ENCODE results near the gene ZNF564. TPM values are rescaled to one million over a fixed set of nuclear protein-coding genes. Genes with fewer than 3 reads are reported as not detected.
"Not testable (repeated sequence)": the region's sequence is repeated elsewhere in the genome, so short reads cannot be mapped to it uniquely, and the experiment has no call there.

Gene ZNF564
- polyA plus RNA-seq, 1 donor = 4.6 TPM

DNA sequence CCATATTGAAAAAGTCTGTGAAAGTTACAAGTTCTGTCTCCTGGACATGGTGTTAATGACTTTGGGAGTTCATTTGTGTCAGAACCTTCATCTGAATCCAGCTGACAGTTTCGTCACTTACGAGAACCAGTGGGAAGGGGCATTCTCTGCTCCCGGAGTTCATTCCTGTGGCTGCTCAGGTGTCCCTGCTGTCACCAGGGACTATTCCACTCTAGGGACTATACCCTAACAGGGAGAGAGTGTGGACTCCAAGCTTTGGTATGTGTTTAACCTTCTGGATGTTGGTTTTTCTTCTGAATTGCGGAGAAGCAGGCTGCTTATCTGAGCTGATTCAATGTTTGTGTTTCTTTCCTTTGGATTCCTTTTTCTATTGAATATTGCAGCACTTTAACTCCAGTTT lies 54.2 kb downstream of the ZNF564 start:
- no peak for DNase-seq (ENCODE audit: low read depth)

DNA sequence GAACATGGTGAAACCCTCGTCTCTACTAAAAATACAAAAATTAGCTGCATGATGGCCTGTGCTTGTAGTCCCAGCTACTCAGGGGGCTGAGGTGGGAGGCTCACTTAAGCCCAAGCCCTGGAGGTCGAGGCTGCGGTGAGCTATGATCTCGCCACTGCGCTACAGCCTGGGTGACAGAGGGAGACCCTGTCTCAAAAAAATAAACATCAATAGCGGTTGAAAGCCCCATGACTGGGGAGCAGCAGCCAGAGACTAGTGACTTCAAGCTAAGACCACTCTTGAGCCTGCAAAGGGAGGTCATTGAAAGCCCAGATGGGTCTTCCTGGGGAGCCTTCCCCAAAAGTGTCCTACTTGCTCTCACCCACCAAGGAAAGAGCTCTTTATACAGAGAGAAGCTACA lies 54.8 kb downstream of the ZNF564 start:
- no peak for DNase-seq (ENCODE audit: low read depth)

DNA sequence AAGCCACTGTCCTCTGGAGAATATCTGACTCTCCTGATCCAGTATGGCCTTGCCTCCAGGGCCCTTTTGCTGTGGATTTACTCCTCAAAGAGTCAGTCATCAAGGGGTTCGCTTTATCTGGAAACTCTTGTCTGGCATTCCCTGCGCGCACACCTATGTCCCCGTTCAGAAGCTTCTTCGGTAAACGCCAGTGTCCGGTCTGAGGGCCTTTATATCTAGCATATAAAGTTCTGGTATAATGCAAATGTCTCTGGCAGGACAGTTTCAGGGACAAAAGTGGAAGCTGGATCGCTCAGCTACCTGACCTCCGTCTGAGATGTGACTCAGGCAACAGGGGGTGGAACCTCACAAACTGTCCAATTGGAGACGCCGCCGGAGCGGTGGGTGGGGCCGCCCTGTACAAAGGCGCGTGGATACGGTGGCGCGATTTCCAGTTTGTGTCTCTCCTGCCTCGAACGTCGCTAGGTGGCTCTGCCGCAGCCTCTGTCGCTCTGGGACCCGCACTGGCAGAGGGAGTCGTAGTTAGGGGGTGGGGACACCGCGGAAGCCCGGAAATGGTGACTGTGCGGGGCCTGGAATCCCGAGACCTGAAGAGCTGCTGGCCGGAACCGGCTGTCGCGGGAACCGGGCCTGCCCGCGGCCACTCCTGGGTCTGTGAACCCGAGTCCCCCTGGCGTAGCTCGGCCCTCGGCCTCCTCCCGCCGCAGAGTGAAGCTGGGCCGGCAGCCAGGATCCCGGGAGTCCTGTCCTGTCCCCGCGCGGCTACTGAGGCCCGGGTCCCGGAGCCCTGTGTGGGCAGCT lies 56.1 kb downstream of the ZNF564 start:
- peak; percentile 78 for DNase-seq (ENCODE audit: low read depth)

DNA sequence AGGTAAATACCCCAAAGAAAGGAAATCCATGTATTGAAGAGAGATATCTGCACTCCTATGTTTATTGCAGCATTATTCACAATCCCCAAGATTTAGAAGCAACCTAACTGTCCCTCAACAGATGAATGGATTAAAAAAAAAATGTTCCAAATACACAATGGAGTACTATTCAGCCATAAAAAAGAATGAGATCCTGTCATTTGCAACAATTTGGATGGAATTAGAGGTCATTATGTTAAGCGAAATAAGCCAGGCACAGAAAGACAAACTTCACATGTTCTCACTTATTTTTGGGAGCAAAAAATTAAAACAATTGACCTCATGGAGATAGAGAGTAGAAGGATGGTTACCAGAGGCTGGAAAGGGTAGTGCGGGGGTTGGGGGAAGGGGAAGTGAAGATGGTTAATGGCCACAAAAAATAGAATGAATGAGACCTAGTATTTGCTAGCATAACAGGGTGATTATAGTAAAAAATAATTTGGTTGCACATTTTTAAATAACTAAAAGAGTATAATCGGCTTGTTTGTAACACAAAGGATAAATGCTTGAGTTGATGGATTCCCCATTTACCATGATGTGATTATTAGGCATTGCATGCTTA lies 56.9 kb downstream of the ZNF564 start:
- DNase-seq (ENCODE audit: low read depth) = no peak

DNA sequence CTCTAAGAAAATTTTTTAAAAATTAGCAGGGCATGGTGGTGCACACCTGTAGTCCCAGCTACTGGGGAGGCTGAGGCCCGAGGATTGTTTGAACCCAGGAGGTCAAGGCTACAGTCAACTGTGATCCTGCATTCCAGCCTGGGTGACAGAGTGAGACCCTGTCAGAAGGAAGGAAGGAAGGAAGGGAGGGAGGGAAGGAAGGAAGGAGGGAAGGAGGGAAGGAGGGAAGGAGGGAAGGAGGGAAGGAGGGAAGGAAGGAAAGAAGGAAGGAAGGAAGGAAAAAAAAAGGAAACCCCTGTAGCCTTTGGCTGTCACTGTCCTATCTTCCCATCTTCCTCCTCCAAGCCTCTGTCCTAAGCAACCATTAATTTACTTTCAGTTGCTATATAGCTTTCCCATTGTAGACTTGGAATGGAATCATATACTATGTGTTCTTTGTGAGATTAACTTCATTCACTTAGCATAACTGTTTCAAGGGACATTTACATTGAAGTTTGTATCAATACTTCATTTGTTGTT lies 65.0 kb downstream of the ZNF564 start:
- not testable (repeated sequence) for DNase-seq (ENCODE audit: low read depth)

DNA sequence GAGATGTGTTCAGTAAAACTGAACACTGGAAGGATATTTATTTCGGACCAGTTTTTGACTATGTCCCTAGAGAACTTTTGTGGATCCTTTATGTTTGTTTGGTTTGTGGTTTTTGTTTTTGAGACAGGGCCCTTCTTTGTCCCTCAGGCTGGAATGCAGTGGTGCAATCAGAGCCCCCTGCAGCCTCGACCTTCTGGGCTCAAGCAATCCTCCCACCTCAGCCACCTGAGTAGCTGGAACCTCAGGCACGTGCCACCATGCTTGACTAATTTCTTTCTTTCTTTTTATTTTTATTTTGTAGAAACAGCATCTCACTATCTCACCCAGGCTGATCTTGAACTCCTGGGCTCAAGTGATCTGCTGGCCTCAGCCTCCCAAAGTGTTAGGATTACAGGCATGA lies 65.7 kb downstream of the ZNF564 start:
- DNase-seq (ENCODE audit: low read depth) = no peak

DNA sequence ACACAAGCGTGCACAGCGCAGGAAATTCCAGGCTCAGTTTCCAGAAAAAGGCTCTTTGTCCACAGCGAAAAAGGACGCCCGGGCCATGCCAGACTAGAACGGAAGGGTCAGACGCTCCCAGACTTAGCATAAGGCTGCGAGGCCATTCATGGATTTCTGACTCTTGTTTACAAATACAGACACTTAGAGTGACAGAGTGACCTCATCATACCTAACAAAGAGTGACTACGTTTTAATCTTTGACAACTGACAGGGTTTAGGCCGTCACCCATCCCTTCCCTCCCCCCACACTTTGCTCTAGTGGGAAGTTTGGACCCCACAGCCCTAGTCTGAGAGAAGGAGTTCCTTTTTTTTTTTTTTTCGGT lies 66.2 kb downstream of the ZNF564 start:
- DNase-seq (ENCODE audit: low read depth) = no peak

DNA sequence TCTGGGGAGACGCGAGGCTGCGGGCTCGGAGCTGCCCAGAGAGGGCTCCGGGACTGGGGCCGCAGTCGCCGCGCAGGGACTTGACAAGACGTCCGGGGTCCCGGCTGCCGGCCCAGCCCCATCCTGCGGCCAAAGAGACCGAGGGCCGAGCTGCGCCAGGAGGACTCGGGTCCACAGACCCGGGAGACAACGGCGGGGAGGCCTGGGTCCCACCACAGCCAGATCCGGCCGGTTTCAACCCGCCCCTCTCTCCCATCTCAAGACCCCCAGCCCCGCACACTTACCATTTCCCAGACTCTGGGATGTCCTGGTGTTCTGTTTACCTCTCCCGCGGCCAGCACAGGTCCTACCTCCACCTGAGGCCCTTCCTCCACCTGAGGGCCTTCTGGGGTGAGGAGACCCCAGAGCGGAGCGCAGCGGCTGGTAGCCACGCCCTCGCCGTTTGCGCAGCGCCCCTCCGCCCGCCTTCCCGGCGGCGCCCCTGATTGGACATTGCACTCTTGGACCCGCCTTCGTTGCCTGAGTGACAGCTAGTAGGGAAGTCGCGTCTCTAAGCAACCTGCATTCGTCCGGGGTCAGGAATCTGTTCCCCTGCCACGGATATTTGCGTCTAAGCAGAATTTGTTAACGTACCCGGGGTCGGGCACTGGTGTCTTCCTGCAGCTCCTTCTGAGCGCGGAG lies 66.8 kb downstream of the ZNF564 start, which contains the start of gene ZNF709:
TSS of gene ZNF709 (minus strand) at position 446 of the 681 bp plus-strand sequence. CDS start at position 287, 159 bp downstream.
- peak; percentile 84 for DNase-seq (ENCODE audit: low read depth)

DNA sequence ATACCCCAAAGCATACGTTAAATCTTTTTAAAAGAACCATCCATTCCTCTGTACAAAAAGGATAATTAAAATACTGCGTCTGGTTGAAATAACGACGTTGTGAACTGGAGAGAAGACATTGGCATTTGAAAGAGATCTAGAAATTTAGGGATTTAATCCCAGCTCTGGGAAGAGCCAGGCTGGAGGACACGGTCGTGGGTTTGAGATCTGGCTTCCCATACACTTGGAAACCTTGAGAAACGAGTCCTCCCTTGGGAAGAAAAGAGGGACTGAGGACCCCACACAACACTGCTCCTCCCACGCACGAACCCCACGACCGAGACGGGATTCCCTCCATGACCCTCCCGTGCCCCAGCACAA lies 67.3 kb downstream of the ZNF564 start:
- DNase-seq (ENCODE audit: low read depth) = no peak

DNA sequence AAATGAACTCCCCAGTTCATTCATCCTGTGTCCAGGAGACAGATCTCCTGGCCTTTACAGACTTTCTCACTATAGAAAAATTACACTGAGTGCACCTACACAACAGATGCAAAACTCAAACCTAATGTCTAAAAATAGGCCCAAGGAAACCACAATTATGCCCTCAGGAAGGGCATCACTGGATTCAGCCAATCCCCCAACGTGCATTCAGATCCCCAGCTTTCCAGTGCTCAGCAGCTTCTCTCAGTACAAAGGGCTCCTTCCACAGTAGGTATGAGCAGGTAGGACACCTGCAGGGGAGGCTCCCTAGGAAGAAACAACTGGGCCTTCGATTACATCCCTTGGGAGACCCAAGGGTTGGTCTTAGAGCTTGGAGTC lies 68.8 kb downstream of the ZNF564 start:
- DNase-seq (ENCODE audit: low read depth) = no peak

DNA sequence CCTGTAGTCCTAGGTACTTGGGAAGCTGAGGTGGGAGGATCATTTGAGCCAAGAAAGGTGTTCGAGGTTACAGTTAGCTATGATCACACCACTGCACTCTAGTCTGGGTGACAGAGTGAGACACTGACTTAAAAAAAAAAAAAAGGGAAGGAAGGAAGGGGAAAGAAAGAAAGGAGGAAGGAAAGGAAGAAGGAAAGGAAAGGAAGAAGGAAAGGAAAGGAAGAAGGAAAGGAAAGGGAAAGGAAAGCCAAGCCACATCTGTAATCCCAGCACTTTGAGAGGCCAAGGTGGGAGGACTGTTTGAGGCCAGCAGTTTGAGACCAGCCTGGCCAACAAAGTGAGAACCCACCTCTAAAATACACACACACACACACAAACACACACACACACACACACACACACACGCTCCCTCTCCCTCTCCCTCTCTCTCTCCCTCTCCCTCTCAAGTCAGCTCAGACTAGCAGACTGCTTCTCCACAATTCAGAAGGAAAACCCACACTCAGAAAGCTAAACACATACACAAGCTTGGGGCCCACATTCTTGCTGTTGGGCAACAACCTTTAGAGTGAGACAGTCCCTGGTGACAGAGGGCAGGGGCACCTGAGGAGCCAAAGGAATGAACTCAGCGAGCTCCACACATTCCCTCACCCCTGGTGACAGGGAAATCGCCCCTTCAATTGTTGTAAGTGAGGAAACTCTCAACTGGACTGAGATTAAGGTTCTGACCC lies 69.3 kb downstream of the ZNF564 start:
- no peak for DNase-seq (ENCODE audit: low read depth)

DNA sequence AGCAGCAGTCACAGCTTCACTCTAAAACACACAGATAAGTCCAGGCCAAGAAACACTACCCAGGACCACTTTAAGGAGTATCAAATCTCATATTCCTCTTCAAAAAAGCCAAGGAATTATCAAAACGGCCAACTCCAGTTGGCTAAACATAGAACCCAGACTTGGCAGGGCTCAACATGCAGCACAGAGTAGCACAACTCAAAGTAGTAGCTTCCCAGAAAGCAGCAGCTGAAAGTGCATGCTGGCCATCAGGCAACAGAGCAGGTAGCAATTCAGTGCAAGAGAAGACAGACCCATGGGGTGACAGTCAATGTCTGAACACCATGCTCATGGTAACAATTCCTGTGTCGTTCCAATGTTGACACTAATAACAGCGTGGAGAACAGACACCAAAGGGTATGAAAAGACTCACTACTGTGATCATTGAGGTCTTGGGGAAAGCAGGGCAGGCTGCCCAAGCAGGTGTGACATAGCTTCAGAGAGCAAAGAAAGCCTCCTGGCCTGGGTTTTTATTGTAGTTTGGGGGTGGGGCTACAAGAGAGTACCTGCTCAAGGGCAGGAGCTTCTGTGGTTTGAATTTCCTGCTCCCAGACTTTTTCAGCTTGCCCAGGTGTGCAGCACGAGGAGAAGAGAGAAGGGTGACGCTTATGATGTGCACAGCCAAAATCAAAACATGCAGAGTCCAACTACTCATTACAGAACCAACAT lies 72.9 kb downstream of the ZNF564 start:
- no peak for DNase-seq (ENCODE audit: low read depth)

Other genes starting within 250 kb of the ZNF564 start
- gene ZNF563, start 217.8 kb downstream of the ZNF564 start, polyA plus RNA-seq (ENCODE audit: insufficient read length) = 1.8 TPM
- 1.9 TPM for gene ZNF442, start 185.8 kb downstream of the ZNF564 start, polyA plus RNA-seq (ENCODE audit: insufficient read length)
- 4.0 TPM for gene ZNF799, start 150.2 kb downstream of the ZNF564 start, polyA plus RNA-seq (ENCODE audit: insufficient read length)
- gene ZNF443, start 110.5 kb downstream of the ZNF564 start, polyA plus RNA-seq (ENCODE audit: insufficient read length) = 3.5 TPM
- 2.7 TPM for gene ZNF709, start 66.7 kb downstream of the ZNF564 start, polyA plus RNA-seq (ENCODE audit: insufficient read length)
- 2.6 TPM for gene ZNF490, start 59.3 kb upstream of the ZNF564 start, polyA plus RNA-seq (ENCODE audit: insufficient read length)
- gene ZNF791, start 59.4 kb upstream of the ZNF564 start, polyA plus RNA-seq (ENCODE audit: insufficient read length) = 14.4 TPM
- gene MAN2B1, start 115.3 kb upstream of the ZNF564 start, polyA plus RNA-seq (ENCODE audit: insufficient read length) = 23.4 TPM
- 12.4 TPM for gene WDR83, start 115.3 kb upstream of the ZNF564 start, polyA plus RNA-seq (ENCODE audit: insufficient read length)
- 58.9 TPM for gene DHPS, start 130.4 kb upstream of the ZNF564 start, polyA plus RNA-seq (ENCODE audit: insufficient read length)
- not detected for gene GNG14, start 136.5 kb upstream of the ZNF564 start, polyA plus RNA-seq (ENCODE audit: insufficient read length)
- gene FBXW9, start 145.1 kb upstream of the ZNF564 start, polyA plus RNA-seq (ENCODE audit: insufficient read length) = 3.7 TPM
- gene TNPO2, start 172.4 kb upstream of the ZNF564 start, polyA plus RNA-seq (ENCODE audit: insufficient read length) = 53.9 TPM
- gene TRIR, start 183.2 kb upstream of the ZNF564 start, polyA plus RNA-seq (ENCODE audit: insufficient read length) = 199 TPM
- 42.4 TPM for gene GET3, start 186.0 kb upstream of the ZNF564 start, polyA plus RNA-seq (ENCODE audit: insufficient read length)
- gene BEST2, start 200.3 kb upstream of the ZNF564 start, polyA plus RNA-seq (ENCODE audit: insufficient read length) = not detected
- 30.9 TPM for gene HOOK2, start 224.1 kb upstream of the ZNF564 start, polyA plus RNA-seq (ENCODE audit: insufficient read length)
- gene JUNB, start 240.0 kb upstream of the ZNF564 start, polyA plus RNA-seq (ENCODE audit: insufficient read length) = 32.1 TPM